Measurements from ENCODE around the gene DGKD. TPM values are rescaled to one million over a fixed set of nuclear protein-coding genes. Genes with fewer than 3 reads are reported as not detected.
A peak's percentile ranks its signal among the peaks of the same experiment; 100 is the strongest.

DGKD gene
- total and polyA plus RNA-seq, 10 donors, result 21.9 to 120 (median 71.9) TPM

GRCh38 chr2:233413559-233414272 lies 59.4 kb downstream of the DGKD start:
- Histone ChIP-seq H3K27me3 (replicated peaks in 1 of 7) (no peaks in the 10 kb centered on the region), H3K4me1 (peaks cover 13 to 82% (median 64%) of the 10 kb centered on the region in 6 donors), H3K9me3 (peaks cover 0 to 20% (median 17%) of the 10 kb centered on the region in 8 donors), H3K27ac (peak overlapping the region in 2 of 8 donors; percentile 4 to 37), H3K36me3 (peaks cover 0 to 44% (median 0%) of the 10 kb centered on the region in 6 donors), H3K4me3 (no peak overlapping the region)
- WGBS, 5 donors, result 49 to 59% (median 58%) methylated on average over 9 of the region's 9 CpGs
- intact Hi-C loops (cut with DNase I; ENCODE audit: low total_unique reads), result no loop called here
- no peak for DNase-seq
- TF ChIP-seq POLR2A (IDR thresholded peaks at IDR 0.05), result no peak
- TF ChIP-seq POLR2AphosphoS5 (IDR thresholded peaks at IDR 0.05), result peak in 2 of 3 donors; percentile 27 to 42
- TF ChIP-seq CTCF (IDR thresholded peaks at IDR 0.05 in 8 of 11, conservative IDR thresholded peaks at IDR 0.05 in 3 of 11), result no peak

GRCh38 chr2:233414273-233414654 lies 60.0 kb downstream of the DGKD start:
- no peak for TF ChIP-seq POLR2AphosphoS5 (IDR thresholded peaks at IDR 0.05)
- no peak for TF ChIP-seq POLR2A (IDR thresholded peaks at IDR 0.05)
- no peak for TF ChIP-seq CTCF (IDR thresholded peaks at IDR 0.05 in 8 of 11, conservative IDR thresholded peaks at IDR 0.05 in 3 of 11)
- 93 to 100% (median 95%) methylated on average over 3 to 4 of the region's 4 CpGs for WGBS, 5 donors
- intact Hi-C loops (cut with DNase I; ENCODE audit: low total_unique reads), result no loop called here
- peaks cover 18 to 82% (median 64%) of the 10 kb centered on the region in 6 donors for H3K4me1 ChIP-seq
- peaks cover 0 to 44% (median 0%) of the 10 kb centered on the region in 6 donors for H3K36me3 ChIP-seq
- peak overlapping the region in 1 of 8 donors; percentile 37 for H3K27ac ChIP-seq
- no peak for DNase-seq
- H3K4me3 ChIP-seq, result no peak overlapping the region
- H3K9me3 ChIP-seq, result peaks cover 0 to 20% (median 17%) of the 10 kb centered on the region in 8 donors
- H3K27me3 ChIP-seq (replicated peaks in 1 of 7), result no peaks in the 10 kb centered on the region

GRCh38 chr2:233414777-233415570 lies 60.7 kb downstream of the DGKD start:
- peaks cover 0 to 20% (median 17%) of the 10 kb centered on the region in 8 donors for H3K9me3 ChIP-seq
- intact Hi-C loops (cut with DNase I; ENCODE audit: low total_unique reads), result no loop called here
- DNase-seq, result no peak
- TF ChIP-seq CTCF (IDR thresholded peaks at IDR 0.05 in 8 of 11, conservative IDR thresholded peaks at IDR 0.05 in 3 of 11) (no peak), POLR2AphosphoS5 (IDR thresholded peaks at IDR 0.05) (no peak), POLR2A (IDR thresholded peaks at IDR 0.05) (no peak)
- H3K4me3 ChIP-seq, result no peak overlapping the region
- H3K4me1 ChIP-seq, result peaks cover 21 to 82% (median 64%) of the 10 kb centered on the region in 6 donors
- H3K27ac ChIP-seq, result peak overlapping the region in 1 of 8 donors; percentile 37
- peaks cover 0 to 44% (median 0%) of the 10 kb centered on the region in 6 donors for H3K36me3 ChIP-seq
- H3K27me3 ChIP-seq (replicated peaks in 1 of 7), result no peaks in the 10 kb centered on the region
- WGBS, 5 donors, result 87 to 95% (median 92%) methylated on average over 5 of the region's 5 CpGs

GRCh38 chr2:233416199-233416598 lies 61.9 kb downstream of the DGKD start:
- peaks cover 0 to 43% (median 0%) of the 10 kb centered on the region in 6 donors for H3K36me3 ChIP-seq
- H3K9me3 ChIP-seq, result peaks cover 0 to 16% (median 12%) of the 10 kb centered on the region in 8 donors
- no peak for TF ChIP-seq CTCF (IDR thresholded peaks at IDR 0.05 in 8 of 11, conservative IDR thresholded peaks at IDR 0.05 in 3 of 11)
- no peak for TF ChIP-seq POLR2A (IDR thresholded peaks at IDR 0.05)
- TF ChIP-seq POLR2AphosphoS5 (IDR thresholded peaks at IDR 0.05), result no peak
- DNase-seq, result no peak
- H3K4me1 ChIP-seq, result peaks cover 26 to 82% (median 68%) of the 10 kb centered on the region in 6 donors
- intact Hi-C loops (cut with DNase I; ENCODE audit: low total_unique reads), result no loop called here
- peak overlapping the region in 2 of 8 donors; percentile 7 to 37 for H3K27ac ChIP-seq
- H3K4me3 ChIP-seq, result no peak overlapping the region
- 68 to 78% (median 77%) methylated on average over 3 of the region's 3 CpGs for WGBS, 5 donors
- no peaks in the 10 kb centered on the region for H3K27me3 ChIP-seq (replicated peaks in 1 of 7)

Data from spleen (tissue), 11 donors.